ENCODE data around the gene COL8A2. TPM values are rescaled to one million over a fixed set of nuclear protein-coding genes. Genes with fewer than 3 reads are reported as not detected.

Gene COL8A2
- total RNA-seq, 1 donor from 2014 or later = 0.12 TPM

DNA sequence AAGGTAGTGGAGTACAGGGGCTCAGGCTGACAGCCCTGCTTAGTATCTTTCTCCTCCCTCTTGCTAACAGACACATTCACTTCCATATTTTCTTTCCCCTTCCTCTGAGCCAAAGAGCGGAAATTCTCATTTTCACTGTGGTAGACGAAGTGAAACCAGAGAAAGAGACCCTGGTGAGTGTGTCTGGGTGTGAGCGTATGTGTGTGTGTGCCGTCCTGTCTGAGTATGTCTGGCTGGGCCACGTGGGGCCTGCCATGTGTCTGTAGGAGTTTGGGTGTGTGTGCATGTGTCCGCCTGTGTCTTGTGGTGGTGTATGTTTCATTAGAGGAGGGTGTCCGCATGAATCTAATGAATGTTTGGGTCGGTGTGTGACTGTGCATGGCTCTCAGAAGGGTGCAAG is 1.7 kb downstream of the COL8A2 start:
- intact Hi-C loops (cut with micrococcal nuclease) = no loop called here
- peak overlapping the region; percentile 22 for H3K27ac Mint-ChIP-seq
- H3K27me3 Mint-ChIP-seq = peaks cover 44% of the 10 kb centered on the region
- no peaks in the 10 kb centered on the region for H3K36me3 Mint-ChIP-seq (ENCODE audit: low read depth)
- peak overlapping the region; percentile 6 for H3K4me3 Mint-ChIP-seq
- H3K4me1 Mint-ChIP-seq = peaks cover 17% of the 10 kb centered on the region
- no peak for DNase-seq
- no peaks in the 10 kb centered on the region for H3K9me3 Mint-ChIP-seq

DNA sequence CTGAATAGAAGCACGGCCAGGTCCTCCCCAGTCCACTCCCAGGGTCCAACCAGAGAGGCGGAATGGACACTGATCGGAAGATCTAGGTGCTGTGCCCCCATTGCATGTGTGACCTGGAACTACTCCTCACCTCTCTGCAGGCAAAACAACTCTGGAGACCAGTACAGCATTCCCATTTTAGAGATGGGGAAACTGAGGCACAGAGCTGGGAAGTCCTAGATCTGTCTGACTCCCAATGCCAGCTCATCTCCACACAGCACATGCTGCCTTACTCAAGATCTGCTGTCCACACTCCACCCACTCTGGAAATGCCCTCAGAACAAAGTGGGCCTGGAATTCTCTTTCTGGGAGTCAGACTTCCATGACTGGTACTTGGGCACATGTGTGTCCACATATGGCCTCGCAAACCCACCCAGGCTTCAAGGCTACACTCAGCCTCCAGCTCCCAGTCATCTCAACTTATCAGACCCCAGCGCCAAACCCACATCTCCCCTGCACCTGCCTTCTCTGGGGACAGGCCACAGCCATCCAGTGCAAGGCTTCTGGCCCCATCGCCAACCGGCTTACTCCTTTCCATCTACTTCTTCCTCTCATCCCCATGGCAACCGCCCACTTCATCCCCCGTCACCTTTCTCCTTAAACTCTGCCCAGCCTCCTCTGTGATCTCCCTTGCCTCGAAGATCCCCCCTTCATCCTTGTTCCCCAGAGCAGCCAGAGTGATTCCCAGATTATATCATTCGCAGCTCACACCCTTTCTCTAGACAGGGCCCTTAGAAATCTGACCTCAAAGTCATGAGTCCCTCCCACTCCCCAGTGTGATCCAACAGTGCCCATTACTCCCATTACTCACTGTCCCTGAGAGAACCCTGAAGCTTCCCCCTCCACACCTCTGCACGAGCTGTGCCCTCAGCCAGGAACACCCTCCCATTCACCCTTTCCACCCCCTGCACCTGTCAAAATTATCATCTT is 2.7 kb downstream of the COL8A2 start:
- DNase-seq = no peak
- H3K36me3 Mint-ChIP-seq (ENCODE audit: low read depth) = no peaks in the 10 kb centered on the region
- peaks cover 17% of the 10 kb centered on the region for H3K4me1 Mint-ChIP-seq
- intact Hi-C loops (cut with micrococcal nuclease) = no loop called here
- H3K27ac Mint-ChIP-seq = no peak overlapping the region
- H3K9me3 Mint-ChIP-seq = no peaks in the 10 kb centered on the region
- H3K4me3 Mint-ChIP-seq = no peak overlapping the region
- peaks cover 46% of the 10 kb centered on the region for H3K27me3 Mint-ChIP-seq

DNA sequence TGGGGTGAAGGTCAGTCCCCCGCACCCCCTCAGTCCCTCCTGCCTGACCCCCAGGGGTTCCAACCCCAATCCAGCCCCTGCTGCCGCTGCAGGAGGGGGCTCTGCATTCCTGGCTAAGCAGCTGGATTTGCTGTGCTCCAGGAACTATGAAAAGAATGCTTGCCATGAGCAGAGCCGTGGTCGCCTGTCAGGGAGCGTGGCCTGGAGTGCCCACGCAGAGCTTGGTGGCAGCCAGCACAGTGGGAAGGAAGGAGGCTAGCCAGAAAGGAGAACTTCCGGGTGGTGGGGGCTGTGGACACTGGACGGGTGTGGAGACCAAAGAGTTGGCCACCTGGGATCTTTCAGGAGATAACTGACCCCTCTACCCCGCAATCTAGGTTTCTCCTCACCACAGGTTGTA is 5.6 kb downstream of the COL8A2 start:
- no peak for DNase-seq
- Mint-ChIP-seq H3K36me3 (ENCODE audit: low read depth) (no peaks in the 10 kb centered on the region), H3K9me3 (no peaks in the 10 kb centered on the region), H3K4me1 (peaks cover 6% of the 10 kb centered on the region), H3K27me3 (peaks cover 32% of the 10 kb centered on the region), H3K27ac (no peak overlapping the region), H3K4me3 (no peak overlapping the region)
- intact Hi-C loops (cut with micrococcal nuclease) = no loop called here

DNA sequence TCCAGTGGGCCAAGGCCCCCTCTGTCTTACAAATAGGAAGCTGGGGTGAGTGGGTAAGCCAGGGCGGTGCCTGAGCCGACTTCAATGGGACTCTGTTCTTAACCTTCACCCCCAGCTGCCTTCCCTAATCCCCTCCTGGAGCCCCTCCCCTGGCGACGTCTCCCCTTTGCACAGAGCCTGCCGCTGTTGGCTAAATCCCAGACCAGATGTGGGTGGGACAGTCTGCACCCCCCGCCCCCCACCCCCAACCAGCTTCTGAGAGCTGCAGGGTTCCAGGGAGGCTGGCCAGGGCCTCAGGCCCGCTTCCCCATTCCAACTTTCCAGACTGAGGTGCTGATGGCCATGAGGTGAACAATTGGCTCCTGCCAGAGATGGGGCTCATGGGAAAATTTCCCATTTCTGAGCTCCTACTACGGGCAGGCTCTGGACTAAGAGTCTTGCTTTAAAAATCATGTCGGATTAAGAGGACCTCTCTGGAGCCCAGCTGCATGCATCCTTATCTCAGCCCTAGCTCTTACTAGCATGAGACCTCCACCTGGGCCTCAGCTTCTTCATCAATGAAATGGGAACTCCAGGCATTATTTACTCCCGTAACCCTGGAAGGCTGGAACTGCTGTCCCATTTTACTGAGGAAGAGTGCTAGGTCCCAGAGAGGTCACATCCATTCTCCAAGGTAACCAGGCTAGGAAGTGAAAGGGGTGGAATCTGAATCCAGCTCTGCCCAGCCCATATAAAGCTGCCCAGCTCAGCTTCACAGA is 6.4 kb downstream of the COL8A2 start:
- intact Hi-C loops (cut with micrococcal nuclease) = no loop called here
- peaks cover 4% of the 10 kb centered on the region for H3K4me1 Mint-ChIP-seq

DNA sequence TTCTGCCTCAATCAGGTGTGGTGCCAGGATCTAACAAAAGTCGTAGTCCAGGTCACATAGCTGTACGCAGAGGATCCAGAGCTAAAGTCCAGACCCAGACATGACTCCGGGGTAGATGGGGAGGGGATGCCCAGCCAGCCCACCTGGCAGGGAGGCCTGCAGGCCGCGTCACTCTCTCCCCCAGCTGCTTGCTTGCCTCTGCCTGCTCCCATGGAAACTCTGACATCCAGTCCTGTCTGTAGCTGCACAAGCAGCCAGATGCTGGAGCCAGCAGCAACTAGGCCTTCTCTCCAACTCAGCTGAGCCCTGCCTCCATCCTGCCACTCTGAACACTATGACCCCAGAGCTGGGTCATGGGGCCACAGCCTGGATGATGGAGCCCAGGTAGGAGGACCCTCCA is 8.1 kb downstream of the COL8A2 start:
- no peak for DNase-seq
- no peaks in the 10 kb centered on the region for H3K9me3 Mint-ChIP-seq
- H3K4me1 Mint-ChIP-seq = no peaks in the 10 kb centered on the region
- intact Hi-C loops (cut with micrococcal nuclease) = no loop called here
- peaks cover 7% of the 10 kb centered on the region for H3K27me3 Mint-ChIP-seq
- H3K4me3 Mint-ChIP-seq = no peak overlapping the region
- no peak overlapping the region for H3K27ac Mint-ChIP-seq
- H3K36me3 Mint-ChIP-seq (ENCODE audit: low read depth) = no peaks in the 10 kb centered on the region

More for the DNA sequence above, 6.4 kb downstream of the COL8A2 start:
- Mint-ChIP-seq H3K36me3 (ENCODE audit: low read depth) (no peaks in the 10 kb centered on the region), H3K27me3 (peaks cover 24% of the 10 kb centered on the region), H3K4me3 (no peak overlapping the region), H3K27ac (no peak overlapping the region), H3K9me3 (no peaks in the 10 kb centered on the region)
- no peak for DNase-seq

DNA sequence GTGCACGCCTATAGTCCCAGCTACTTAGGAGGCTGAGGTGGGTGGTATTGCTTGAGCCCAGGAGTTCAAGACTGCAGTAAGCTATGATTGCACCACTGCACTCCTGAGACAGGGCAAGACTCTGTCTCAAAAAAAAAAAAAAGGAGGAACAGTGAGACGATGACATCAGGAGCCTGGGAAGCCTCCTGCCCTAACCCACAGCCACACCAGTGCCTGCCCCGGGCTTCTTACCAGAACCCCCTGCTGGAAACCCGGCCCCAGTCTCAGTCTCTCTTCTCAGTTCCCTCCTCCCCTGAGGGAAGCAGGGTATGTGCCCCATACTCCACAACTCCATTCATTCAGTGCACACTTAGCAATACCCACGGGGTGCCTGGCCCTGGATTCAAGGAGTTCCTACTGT is 9.1 kb downstream of the COL8A2 start:
- Mint-ChIP-seq H3K27me3 (peaks cover 4% of the 10 kb centered on the region), H3K4me1 (peaks cover 6% of the 10 kb centered on the region), H3K27ac (no peak overlapping the region), H3K4me3 (no peak overlapping the region), H3K9me3 (no peaks in the 10 kb centered on the region), H3K36me3 (ENCODE audit: low read depth) (no peaks in the 10 kb centered on the region)
- DNase-seq = no peak
- intact Hi-C loops (cut with micrococcal nuclease) = no loop called here

DNA sequence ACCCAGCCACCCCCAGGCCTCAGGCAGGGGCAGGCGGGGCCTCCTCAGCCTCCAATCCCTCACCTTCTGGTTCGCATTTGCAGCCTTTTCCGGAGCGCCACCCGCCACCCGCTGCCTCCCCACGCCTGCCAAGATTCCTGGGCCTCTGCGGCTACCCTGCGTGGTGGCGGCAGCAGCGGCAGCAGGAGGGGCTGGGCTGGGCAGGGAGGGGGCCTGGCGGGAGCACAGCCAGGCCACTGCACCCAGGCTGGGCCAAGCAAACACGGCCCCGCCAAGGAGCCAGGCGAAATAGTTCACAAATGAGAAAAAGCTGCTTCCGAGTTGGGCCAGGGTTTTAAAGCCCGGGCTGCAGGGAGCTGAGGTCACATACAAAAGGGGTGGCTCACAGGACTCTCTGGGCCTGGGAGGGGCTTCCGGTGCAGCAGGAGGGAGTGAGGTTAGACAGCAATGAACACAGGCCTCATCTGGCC is 9.8 kb downstream of the COL8A2 start:
- Mint-ChIP-seq H3K27me3 (peaks cover 4% of the 10 kb centered on the region), H3K27ac (no peak overlapping the region), H3K9me3 (no peaks in the 10 kb centered on the region), H3K36me3 (ENCODE audit: low read depth) (no peaks in the 10 kb centered on the region), H3K4me3 (no peak overlapping the region), H3K4me1 (peaks cover 7% of the 10 kb centered on the region)
- intact Hi-C loops (cut with micrococcal nuclease) = no loop called here
- no peak for DNase-seq

DNA sequence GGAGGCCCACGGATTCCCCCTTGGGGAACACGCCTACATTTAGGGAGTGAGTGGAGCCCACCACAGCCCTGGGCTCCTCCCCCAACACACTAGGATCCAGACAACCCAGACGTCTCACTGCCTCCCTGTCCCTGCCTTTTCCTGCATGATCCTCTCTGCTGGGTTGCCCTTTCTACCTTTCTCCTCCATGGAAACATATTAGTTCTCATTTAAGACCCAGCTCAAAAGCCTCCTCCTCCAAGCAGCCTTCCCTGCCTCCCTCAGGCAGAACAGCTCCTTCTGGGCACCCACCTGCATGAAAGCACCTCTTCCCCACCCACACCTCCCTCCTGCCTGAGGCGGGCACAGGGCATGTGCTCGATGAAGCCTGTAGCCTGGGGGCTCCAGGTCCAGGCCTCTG is 10.7 kb downstream of the COL8A2 start:
- Mint-ChIP-seq H3K4me3 (no peak overlapping the region), H3K4me1 (peaks cover 7% of the 10 kb centered on the region), H3K27me3 (peaks cover 2% of the 10 kb centered on the region), H3K9me3 (no peaks in the 10 kb centered on the region), H3K36me3 (ENCODE audit: low read depth) (no peaks in the 10 kb centered on the region), H3K27ac (no peak overlapping the region)
- intact Hi-C loops (cut with micrococcal nuclease) = no loop called here
- no peak for DNase-seq

DNA sequence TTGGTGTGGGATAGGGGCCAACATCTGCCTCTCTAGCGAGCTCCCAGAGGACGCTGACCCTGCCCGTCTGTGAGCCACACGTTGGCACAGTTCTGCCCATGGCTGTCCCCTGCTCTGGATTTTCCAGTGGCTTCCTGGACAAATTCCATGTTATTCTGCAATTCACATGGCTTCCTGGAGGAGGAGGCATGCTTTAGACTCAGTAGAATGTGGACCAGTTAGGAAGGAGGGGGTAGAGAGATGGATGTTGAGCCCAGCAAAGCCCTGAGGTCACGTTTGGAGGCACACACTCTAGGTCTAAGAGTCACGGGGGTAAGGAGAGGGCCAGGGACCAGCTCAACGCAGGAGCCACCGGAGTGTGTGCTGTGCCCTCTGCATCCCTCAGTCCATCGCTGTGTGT is 12.2 kb downstream of the COL8A2 start:
- DNase-seq = no peak
- Mint-ChIP-seq H3K9me3 (no peaks in the 10 kb centered on the region), H3K4me1 (peaks cover 14% of the 10 kb centered on the region), H3K4me3 (no peak overlapping the region), H3K27me3 (no peaks in the 10 kb centered on the region), H3K36me3 (ENCODE audit: low read depth) (no peaks in the 10 kb centered on the region), H3K27ac (no peak overlapping the region)
- intact Hi-C loops (cut with micrococcal nuclease) = no loop called here

GRCh38 chr1:36111151-36111550 is 13.9 kb downstream of the COL8A2 start:
- Mint-ChIP-seq H3K36me3 (ENCODE audit: low read depth) (no peaks in the 10 kb centered on the region), H3K27ac (no peak overlapping the region), H3K27me3 (no peaks in the 10 kb centered on the region), H3K4me3 (no peak overlapping the region), H3K4me1 (peaks cover 14% of the 10 kb centered on the region), H3K9me3 (no peaks in the 10 kb centered on the region)
- intact Hi-C loops (cut with micrococcal nuclease) = no loop called here
- no peak for DNase-seq

GRCh38 chr1:36109041-36109679 is 15.9 kb downstream of the COL8A2 start:
- Mint-ChIP-seq H3K36me3 (ENCODE audit: low read depth) (no peaks in the 10 kb centered on the region), H3K9me3 (no peaks in the 10 kb centered on the region), H3K27me3 (no peaks in the 10 kb centered on the region), H3K4me1 (peaks cover 14% of the 10 kb centered on the region), H3K4me3 (no peak overlapping the region), H3K27ac (peak overlapping the region; percentile 74)
- DNase-seq = peak; percentile 82
- intact Hi-C loops (cut with micrococcal nuclease) = no loop called here

- Mint-ChIP-seq H3K9me3 (no peaks in the 10 kb centered on the region), H3K4me3 (no peak overlapping the region), H3K4me1 (peaks cover 14% of the 10 kb centered on the region), H3K27me3 (no peaks in the 10 kb centered on the region), H3K27ac (no peak overlapping the region), H3K36me3 (ENCODE audit: low read depth) (no peaks in the 10 kb centered on the region)
- no peak for DNase-seq
- intact Hi-C loops (cut with micrococcal nuclease) = no loop called here
These were observed 16.7 kb downstream of the COL8A2 start for GRCh38 chr1:36108314-36108713.

GRCh38 chr1:36107394-36107793 is 17.6 kb downstream of the COL8A2 start:
- H3K36me3 Mint-ChIP-seq (ENCODE audit: low read depth) = no peaks in the 10 kb centered on the region
- no peaks in the 10 kb centered on the region for H3K27me3 Mint-ChIP-seq
- intact Hi-C loops (cut with micrococcal nuclease) = no loop called here
- no peak overlapping the region for H3K27ac Mint-ChIP-seq
- H3K4me1 Mint-ChIP-seq = peaks cover 14% of the 10 kb centered on the region
- DNase-seq = no peak
- no peak overlapping the region for H3K4me3 Mint-ChIP-seq
- no peaks in the 10 kb centered on the region for H3K9me3 Mint-ChIP-seq

DNA sequence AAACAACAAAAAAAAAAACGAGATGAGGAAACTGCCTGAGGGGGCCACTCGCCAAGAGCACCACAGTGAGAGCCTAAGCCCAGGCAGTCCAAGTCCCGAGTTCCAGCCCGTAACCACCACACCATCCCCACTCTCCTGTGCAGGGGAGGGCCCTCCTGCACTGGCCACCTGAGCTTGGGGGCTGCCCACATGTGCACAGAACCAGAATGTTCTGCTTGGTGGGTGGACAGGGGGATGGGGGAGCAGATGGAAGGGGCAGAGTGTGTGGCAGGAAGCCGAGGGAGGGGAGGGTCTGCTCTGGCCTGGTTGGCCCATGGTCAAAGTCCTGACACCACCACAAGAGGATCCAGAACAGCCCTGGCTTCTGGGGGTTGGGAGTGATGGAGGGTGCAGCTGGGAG is 18.8 kb downstream of the COL8A2 start:
- intact Hi-C loops (cut with micrococcal nuclease) = no loop called here
- no peak overlapping the region for H3K27ac Mint-ChIP-seq
- no peaks in the 10 kb centered on the region for H3K9me3 Mint-ChIP-seq
- DNase-seq = no peak
- H3K27me3 Mint-ChIP-seq = no peaks in the 10 kb centered on the region
- H3K36me3 Mint-ChIP-seq (ENCODE audit: low read depth) = no peaks in the 10 kb centered on the region
- peaks cover 12% of the 10 kb centered on the region for H3K4me1 Mint-ChIP-seq
- no peak overlapping the region for H3K4me3 Mint-ChIP-seq
